ENCODE data around the gene OSMR.

Gene OSMR

GRCh38 chr5:38830521-38831051 is 15.2 kb upstream of the OSMR start:
- H3K4me3 ChIP-seq (ENCODE audit: low read depth, low read length) = no peak overlapping the region
- DNase-seq (ENCODE audit: low read depth) = no peak
- TF ChIP-seq CTCF (IDR thresholded peaks at IDR 0.05; ENCODE audit: insufficient read depth, low read depth, low read length, missing control alignments) = no peak

GRCh38 chr5:38831117-38831516 is 14.7 kb upstream of the OSMR start:
- no peak overlapping the region for H3K4me3 ChIP-seq (ENCODE audit: low read depth, low read length)
- TF ChIP-seq CTCF (IDR thresholded peaks at IDR 0.05; ENCODE audit: insufficient read depth, low read depth, low read length, missing control alignments) = no peak
- DNase-seq (ENCODE audit: low read depth) = no peak

- TF ChIP-seq CTCF (IDR thresholded peaks at IDR 0.05; ENCODE audit: insufficient read depth, low read depth, low read length, missing control alignments) = peak; percentile 50
- DNase-seq (ENCODE audit: low read depth) = peak; percentile 47
- H3K4me3 ChIP-seq (ENCODE audit: low read depth, low read length) = no peak overlapping the region
Observed at GRCh38 chr5:38831909-38832308, 13.9 kb upstream of the OSMR start.

GRCh38 chr5:38832810-38833209 is 13.0 kb upstream of the OSMR start:
- no peak overlapping the region for H3K4me3 ChIP-seq (ENCODE audit: low read depth, low read length)
- DNase-seq (ENCODE audit: low read depth) = no peak
- no peak for TF ChIP-seq CTCF (IDR thresholded peaks at IDR 0.05; ENCODE audit: insufficient read depth, low read depth, low read length, missing control alignments)

- no peak for TF ChIP-seq CTCF (IDR thresholded peaks at IDR 0.05; ENCODE audit: insufficient read depth, low read depth, low read length, missing control alignments)
- no peak overlapping the region for H3K4me3 ChIP-seq (ENCODE audit: low read depth, low read length)
- no peak for DNase-seq (ENCODE audit: low read depth)
Observed at GRCh38 chr5:38835887-38836286, 9.9 kb upstream of the OSMR start.

- DNase-seq (ENCODE audit: low read depth) = no peak
- H3K4me3 ChIP-seq (ENCODE audit: low read depth, low read length) = no peak overlapping the region
- TF ChIP-seq CTCF (IDR thresholded peaks at IDR 0.05; ENCODE audit: insufficient read depth, low read depth, low read length, missing control alignments) = no peak
Observed at GRCh38 chr5:38837416-38837815, 8.4 kb upstream of the OSMR start.

- TF ChIP-seq CTCF (IDR thresholded peaks at IDR 0.05; ENCODE audit: insufficient read depth, low read depth, low read length, missing control alignments) = no peak
- DNase-seq (ENCODE audit: low read depth) = no peak
- no peak overlapping the region for H3K4me3 ChIP-seq (ENCODE audit: low read depth, low read length)
Observed at GRCh38 chr5:38837932-38838331, 7.9 kb upstream of the OSMR start.

All from GM12865 (cell line).